H9 (cell line): ENCODE measurements around the gene DIPK1C. TPM values are rescaled to one million over a fixed set of nuclear protein-coding genes. Genes with fewer than 3 reads are reported as not detected.

Experiments used
- DNase-seq: peaks from one replicate; pipeline ENCODE4 v3.0.0-alpha.2; 2017
- H2AFZ ChIP-seq: one replicate; pipeline ENCODE4 v1.6.1; 2013; ENCODE audit warnings: mild to moderate bottlenecking, low read length, control low read depth, moderate library complexity
- H2AK5ac ChIP-seq: 2 replicates; pipeline ENCODE4 v1.6.1; 2013; ENCODE audit warnings: low read length, control low read depth, mixed read lengths; ENCODE audit not compliant: insufficient read length
- H2BK120ac ChIP-seq: one replicate; pipeline ENCODE4 v1.6.1; 2013; ENCODE audit warnings: low read depth, mild to moderate bottlenecking, low read length, control low read depth, inconsistent platforms; ENCODE audit not compliant: poor library complexity, severe bottlenecking
- H2BK12ac ChIP-seq: 2 replicates; pipeline ENCODE4 v1.6.1; 2013; ENCODE audit warnings: low read length, control low read depth, mixed read lengths, low read depth; ENCODE audit not compliant: insufficient read length
- H2BK15ac ChIP-seq: 2 replicates; pipeline ENCODE4 v1.6.1; 2013; ENCODE audit warnings: low read depth, low read length, control low read depth
- H2BK20ac ChIP-seq: one replicate; pipeline ENCODE4 v1.6.1; 2013; ENCODE audit warnings: low read depth, mild to moderate bottlenecking, low read length, control low read depth, inconsistent platforms; ENCODE audit not compliant: poor library complexity, severe bottlenecking
- H2BK5ac ChIP-seq: 2 replicates; pipeline ENCODE4 v1.6.1; 2013; ENCODE audit warnings: low read length, control low read depth, mixed read lengths; ENCODE audit not compliant: insufficient read length
- H3K14ac ChIP-seq: 2 replicates; pipeline ENCODE4 v1.6.1; 2013; ENCODE audit warnings: low read length, control low read depth; ENCODE audit not compliant: insufficient read depth
- H3K18ac ChIP-seq: 2 replicates; pipeline ENCODE4 v1.6.1; 2013; ENCODE audit warnings: low read depth, mild to moderate bottlenecking, mixed read lengths, low read length, control low read depth; ENCODE audit not compliant: insufficient read length
- H3K23ac ChIP-seq: 2 replicates; pipeline ENCODE4 v1.6.1; 2013; ENCODE audit warnings: low read length, control low read depth, mixed read lengths, low read depth; ENCODE audit not compliant: insufficient read length
- H3K23me2 ChIP-seq: 2 replicates; pipeline ENCODE4 v1.6.1; 2013; ENCODE audit warnings: low read depth, mild to moderate bottlenecking, mixed read lengths, low read length, control low read depth; ENCODE audit not compliant: insufficient read length, poor library complexity, severe bottlenecking
- H3K27ac ChIP-seq: 2 replicates; pipeline ENCODE4 v1.5.1; 2013; ENCODE audit warnings: low read length, control low read depth, mixed read lengths, low read depth; ENCODE audit not compliant: insufficient read length
- H3K27me3 ChIP-seq: 2 replicates; pipeline ENCODE4 v1.6.1; 2013; ENCODE audit warnings: low read length, control low read depth, inconsistent platforms; ENCODE audit not compliant: insufficient read depth
- H3K4ac ChIP-seq: 2 replicates; pipeline ENCODE4 v1.6.1; 2013; ENCODE audit warnings: low read depth, mild to moderate bottlenecking, control low read depth, inconsistent platforms, low read length, moderate library complexity
- H3K4me1 ChIP-seq: 2 replicates; pipeline ENCODE4 v1.6.1; 2013; ENCODE audit warnings: low read length, control low read depth, inconsistent platforms; ENCODE audit not compliant: insufficient read depth
- H3K4me2 ChIP-seq: 2 replicates; pipeline ENCODE4 v1.6.1; 2013; ENCODE audit warnings: low read length, control low read depth, mixed read lengths; ENCODE audit not compliant: insufficient read length, insufficient read depth
- H3K56ac ChIP-seq: 2 replicates; pipeline ENCODE4 v1.6.1; 2013; ENCODE audit warnings: low read depth, mild to moderate bottlenecking, mixed read lengths, low read length, control low read depth; ENCODE audit not compliant: insufficient read length
- H3K79me1 ChIP-seq: 2 replicates; pipeline ENCODE4 v1.6.1; 2013; ENCODE audit warnings: low read depth, mild to moderate bottlenecking, moderate library complexity, low read length, control low read depth, inconsistent platforms; ENCODE audit not compliant: insufficient read depth, poor library complexity, severe bottlenecking
- H3K79me2 ChIP-seq: 2 replicates; pipeline ENCODE4 v1.6.1; 2013; ENCODE audit warnings: low read length, control low read depth, inconsistent platforms; ENCODE audit not compliant: insufficient read depth
- H3K9ac ChIP-seq: 2 replicates; pipeline ENCODE4 v1.6.1; 2013; ENCODE audit warnings: low read length, control low read depth, mixed read lengths; ENCODE audit not compliant: insufficient read length; ENCODE audit errors: extremely low read depth
- H3K9me3 ChIP-seq: one replicate; pipeline ENCODE4 v1.6.1; 2013; ENCODE audit warnings: low read depth, low read length, inconsistent platforms; ENCODE audit not compliant: control insufficient read depth
- H3T11ph ChIP-seq: one replicate; pipeline ENCODE4 v1.6.1; 2013; ENCODE audit warnings: mild to moderate bottlenecking, low read length, control low read depth, inconsistent platforms
- H4K20me1 ChIP-seq: one replicate; pipeline ENCODE4 v1.6.1; 2013; ENCODE audit not compliant: control insufficient read depth, insufficient read length, insufficient read depth
- H4K5ac ChIP-seq: 2 replicates; pipeline ENCODE4 v1.6.1; 2013; ENCODE audit warnings: low read depth, mild to moderate bottlenecking, mixed read lengths, low read length, control low read depth; ENCODE audit not compliant: insufficient read length
- H4K8ac ChIP-seq: replicated peaks from 2 replicates; pipeline ENCODE4 v1.6.1; 2013; ENCODE audit warnings: low read length, control low read depth, mixed read lengths, low read depth; ENCODE audit not compliant: insufficient read length
- H4K91ac ChIP-seq: 2 replicates; pipeline ENCODE4 v1.6.1; 2013; ENCODE audit warnings: low read depth, mild to moderate bottlenecking, moderate library complexity, mixed read lengths, low read length, control low read depth; ENCODE audit not compliant: insufficient read length
- H3K27ac Mint-ChIP-seq, 3 experiments: 2 replicates in 2 of 3; 3 replicates in 1 of 3; pipeline ENCODE4 v1.8.0; 2020 to 2021; ENCODE audit warnings: mixed read lengths in 3 of 3, mild to moderate bottlenecking in 1 of 3, moderate library complexity in 1 of 3
- H3K27me3 Mint-ChIP-seq: 2 replicates; pipeline ENCODE4 v1.8.0; 2021; ENCODE audit warnings: low read depth, mild to moderate bottlenecking, moderate library complexity, mixed read lengths
- H3K36me3 Mint-ChIP-seq, 3 experiments: 2 replicates in 2 of 3; 3 replicates in 1 of 3; pipeline ENCODE4 v1.8.0; 2020 to 2021; ENCODE audit warnings: low read depth in 3 of 3, mixed read lengths in 3 of 3; ENCODE audit not compliant: insufficient read depth in 1 of 3
- H3K4me1 Mint-ChIP-seq, 2 experiments: 2 replicates each; pipeline ENCODE4 v1.8.0; 2020; ENCODE audit warnings: mixed read lengths in 2 of 2
- H3K4me3 Mint-ChIP-seq, 2 experiments: 2 replicates in 1 of 2; 3 replicates in 1 of 2; pipeline ENCODE4 v1.8.0; 2020 to 2021; ENCODE audit warnings: mild to moderate bottlenecking in 2 of 2, mixed read lengths in 2 of 2, moderate library complexity in 1 of 2
- H3K9me3 Mint-ChIP-seq, 2 experiments: 2 replicates in 1 of 2; 3 replicates in 1 of 2; pipeline ENCODE4 v1.8.0; 2020; ENCODE audit warnings: mild to moderate bottlenecking in 2 of 2, mixed read lengths in 2 of 2, moderate library complexity in 1 of 2
- WGBS: extraction: QIAGEN DNeasy Blood & Tissue Kit; methylation state at CpG from one replicate; pipeline ENCODE4 v1.1.7; 2013; ENCODE audit warnings: missing lambda C conversion rate, low lambda C conversion rate, mixed read lengths; ENCODE audit not compliant: insufficient read length; ENCODE audit errors: extremely low coverage; 5-methylcytosine and 5-hydroxymethylcytosine counted together
- total RNA-seq: library from RNA; stranded (reverse); gene quantifications from 2 replicates; pipeline ENCODE4 v1.2.1, GENCODE V29; 2021
- TF ChIP-seq, protein P1 (sequence below): fragments of 200-600 bp; sonication (generic); conservative IDR thresholded peaks from 3 replicates; pipeline ENCODE4 v1.8.0; 2021; ENCODE audit warnings: antibody characterized with exemption, mild to moderate bottlenecking

DIPK1C gene
- total RNA-seq, 1 experiment from 2014 or later, result not detected

DNA sequence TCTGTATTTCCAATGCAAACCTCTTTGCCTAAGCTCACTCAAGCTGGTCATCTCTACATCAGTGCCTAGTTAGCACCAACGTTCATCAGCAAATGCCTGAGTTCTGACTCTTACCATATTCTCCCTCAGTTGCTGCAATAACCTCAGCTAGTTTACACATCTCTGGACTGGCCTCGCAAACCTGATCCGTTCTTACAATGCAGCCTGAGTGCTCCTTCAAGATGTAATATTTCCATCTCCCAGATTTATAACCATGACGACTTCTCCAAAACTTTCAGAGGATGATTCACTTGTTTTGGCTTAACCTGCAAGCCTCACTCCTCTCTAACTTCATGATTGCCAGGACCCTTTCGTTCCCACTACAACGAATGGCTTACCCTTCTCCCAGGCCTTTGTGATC, 69.7 kb downstream of the DIPK1C start:
- Histone ChIP-seq H2BK15ac (no peak overlapping the region), H2AK5ac (no peak overlapping the region), H3K4me1 (no peaks in the 10 kb centered on the region), H3K9me3 (no peaks in the 10 kb centered on the region), H3K14ac (no peak overlapping the region), H3K4ac (no peak overlapping the region), H2BK20ac (no peak overlapping the region), H3K23me2 (no peaks in the 10 kb centered on the region), H2BK120ac (no peak overlapping the region), H4K8ac (no peak overlapping the region), H4K91ac (no peak overlapping the region), H2BK12ac (no peak overlapping the region), H4K5ac (no peak overlapping the region), H3K18ac (no peak overlapping the region), H3K4me2 (no peak overlapping the region), H4K20me1 (no peaks in the 10 kb centered on the region), H3T11ph (no peak overlapping the region), H3K79me1 (no peaks in the 10 kb centered on the region), H2BK5ac (no peak overlapping the region), H3K9ac (no peak overlapping the region), H3K27ac (no peak overlapping the region), H3K56ac (no peak overlapping the region), H2AFZ (no peak overlapping the region), H3K79me2 (no peaks in the 10 kb centered on the region), H3K27me3 (no peaks in the 10 kb centered on the region), H3K23ac (no peak overlapping the region)
- WGBS, result no CpG with 5 or more reads among the region's 6 CpGs
- peaks cover 0 to 2% (median 0%) of the 10 kb centered on the region in 3 experiments; a peak in 3 of 7 replicates for H3K36me3 Mint-ChIP-seq
- peaks cover 1% of the 10 kb centered on the region for H3K27me3 Mint-ChIP-seq
- H3K4me1 Mint-ChIP-seq, result peaks cover 25 to 26% of the 10 kb centered on the region in 2 experiments
- peaks cover 0 to 4% of the 10 kb centered on the region in 2 experiments; a peak in 2 of 5 replicates for H3K9me3 Mint-ChIP-seq
- no peak for DNase-seq
- no peak overlapping the region for H3K27ac Mint-ChIP-seq
- H3K4me3 Mint-ChIP-seq, result no peak overlapping the region
- TF ChIP-seq, protein P1, sequence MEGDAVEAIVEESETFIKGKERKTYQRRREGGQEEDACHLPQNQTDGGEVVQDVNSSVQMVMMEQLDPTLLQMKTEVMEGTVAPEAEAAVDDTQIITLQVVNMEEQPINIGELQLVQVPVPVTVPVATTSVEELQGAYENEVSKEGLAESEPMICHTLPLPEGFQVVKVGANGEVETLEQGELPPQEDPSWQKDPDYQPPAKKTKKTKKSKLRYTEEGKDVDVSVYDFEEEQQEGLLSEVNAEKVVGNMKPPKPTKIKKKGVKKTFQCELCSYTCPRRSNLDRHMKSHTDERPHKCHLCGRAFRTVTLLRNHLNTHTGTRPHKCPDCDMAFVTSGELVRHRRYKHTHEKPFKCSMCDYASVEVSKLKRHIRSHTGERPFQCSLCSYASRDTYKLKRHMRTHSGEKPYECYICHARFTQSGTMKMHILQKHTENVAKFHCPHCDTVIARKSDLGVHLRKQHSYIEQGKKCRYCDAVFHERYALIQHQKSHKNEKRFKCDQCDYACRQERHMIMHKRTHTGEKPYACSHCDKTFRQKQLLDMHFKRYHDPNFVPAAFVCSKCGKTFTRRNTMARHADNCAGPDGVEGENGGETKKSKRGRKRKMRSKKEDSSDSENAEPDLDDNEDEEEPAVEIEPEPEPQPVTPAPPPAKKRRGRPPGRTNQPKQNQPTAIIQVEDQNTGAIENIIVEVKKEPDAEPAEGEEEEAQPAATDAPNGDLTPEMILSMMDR, result no peak

Other genes starting within 250 kb of the DIPK1C start
- gene CYB5A, start 165.3 kb downstream of the DIPK1C start, total RNA-seq, result 87.9 and 93.2 TPM in 2 replicates
- not detected in 2 replicates for gene C18orf63, start 141.5 kb downstream of the DIPK1C start, total RNA-seq
- 212 and 214 TPM in 2 replicates for gene CNDP2, start 39.1 kb upstream of the DIPK1C start, total RNA-seq
- gene CNDP1, start 77.2 kb upstream of the DIPK1C start, total RNA-seq, result 0.29 TPM in 1 of 2 replicates, not detected in the other
- gene ZNF407, start 140.6 kb upstream of the DIPK1C start, total RNA-seq, result 8.2 and 8.7 TPM in 2 replicates